HUDEP-2 (cell line): Measurements from ENCODE around the gene TMEM174.
"Not testable (repeated sequence)": the region's sequence is repeated elsewhere in the genome, so short reads cannot be mapped to it uniquely, and the experiment has no call there.

Experiments
- DNase-seq, 76 experiments: peaks; one replicate each; lab custom pipeline; 2025; ENCODE audit not compliant: unreplicated experiment in 76 of 76; lab: John Stamatoyannopoulos, UW

Gene TMEM174

DNA sequence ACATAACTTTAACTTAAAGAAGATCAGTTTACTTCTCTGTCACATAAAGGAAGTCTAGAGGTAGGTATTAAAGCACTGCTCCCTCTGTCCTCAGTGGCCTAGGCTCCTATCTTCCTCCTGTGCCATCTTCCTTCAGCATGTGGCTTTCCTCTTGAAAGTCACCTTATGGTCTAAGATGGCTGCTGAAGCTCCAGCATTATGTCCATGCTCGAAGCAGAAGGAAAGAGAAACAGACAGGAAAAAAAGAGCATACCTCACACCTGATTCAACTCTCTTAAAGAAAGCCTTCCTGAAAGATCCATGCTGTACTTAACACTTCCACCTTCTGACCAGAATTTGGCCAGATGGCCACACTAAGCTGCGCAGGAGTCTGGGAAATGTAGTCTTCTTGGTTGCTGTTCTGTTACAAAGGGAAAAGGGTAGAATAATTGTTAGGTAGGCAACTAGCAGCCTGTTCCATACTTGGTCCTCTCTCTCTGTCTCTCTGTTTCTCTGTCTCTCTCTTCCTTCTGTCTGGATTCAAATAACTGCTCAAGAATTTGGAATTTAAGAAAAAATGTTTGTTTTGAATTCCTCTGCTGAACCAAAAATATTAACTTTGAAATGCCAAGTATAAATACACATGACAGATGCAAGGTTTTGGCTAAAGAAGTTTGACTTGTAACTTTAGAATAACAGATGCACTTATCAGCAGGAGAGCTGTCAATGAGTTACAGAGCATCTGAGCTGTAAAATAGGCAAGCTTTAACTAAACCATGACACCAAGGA, 16.0 kb downstream of the TMEM174 start:
- DNase-seq = no peak

DNA sequence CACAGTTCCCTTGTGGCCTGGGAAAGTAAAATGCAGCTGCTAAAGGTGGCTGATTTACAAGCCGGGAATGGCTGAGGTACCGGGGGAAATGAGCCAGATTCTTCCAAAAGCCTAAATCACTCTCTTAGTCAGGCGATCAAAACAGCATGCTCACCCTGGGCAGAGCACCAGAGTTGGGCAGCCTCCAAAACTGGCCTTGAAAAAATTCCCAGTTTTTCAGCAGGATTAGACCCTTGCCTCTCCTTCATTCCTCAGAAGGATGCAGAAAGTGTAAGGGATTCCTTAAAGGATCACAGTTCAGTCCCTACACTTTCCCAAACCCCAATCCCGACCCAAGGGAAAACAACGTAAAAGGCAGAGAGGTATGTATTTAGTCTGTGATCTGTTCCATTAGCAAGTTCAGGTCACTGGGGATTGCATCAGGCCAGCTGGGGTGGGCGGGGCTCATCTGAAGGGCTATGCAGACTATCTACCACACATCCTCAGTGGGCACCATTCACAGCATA, 16.9 kb downstream of the TMEM174 start:
- DNase-seq = peak in 2 of 76 experiments; percentile 1 to 5

GRCh38 chr5:73192370-73192769, 19.4 kb downstream of the TMEM174 start:
- DNase-seq = no peak

DNA sequence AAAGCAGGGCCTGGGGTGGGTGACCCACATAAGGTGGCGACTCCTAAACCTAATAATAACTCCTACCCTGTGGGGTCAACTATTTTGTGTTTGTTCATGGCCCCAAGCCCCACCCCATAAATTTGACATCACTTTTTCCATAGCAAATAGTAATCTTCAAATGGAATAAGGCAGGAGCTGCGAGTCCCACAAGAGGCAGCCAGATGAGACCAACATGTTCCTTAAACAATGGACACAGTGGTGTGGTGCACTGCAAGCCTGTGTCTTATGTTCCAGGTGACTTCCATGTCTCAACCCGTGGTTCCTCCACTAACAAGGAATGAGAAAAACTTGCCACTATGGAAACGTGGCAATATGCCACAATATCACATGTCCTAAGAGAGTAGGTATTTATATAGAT, 20.6 kb downstream of the TMEM174 start:
- DNase-seq = no peak

- no peak for DNase-seq
These were observed 23.2 kb downstream of the TMEM174 start for GRCh38 chr5:73196201-73196600.

DNA sequence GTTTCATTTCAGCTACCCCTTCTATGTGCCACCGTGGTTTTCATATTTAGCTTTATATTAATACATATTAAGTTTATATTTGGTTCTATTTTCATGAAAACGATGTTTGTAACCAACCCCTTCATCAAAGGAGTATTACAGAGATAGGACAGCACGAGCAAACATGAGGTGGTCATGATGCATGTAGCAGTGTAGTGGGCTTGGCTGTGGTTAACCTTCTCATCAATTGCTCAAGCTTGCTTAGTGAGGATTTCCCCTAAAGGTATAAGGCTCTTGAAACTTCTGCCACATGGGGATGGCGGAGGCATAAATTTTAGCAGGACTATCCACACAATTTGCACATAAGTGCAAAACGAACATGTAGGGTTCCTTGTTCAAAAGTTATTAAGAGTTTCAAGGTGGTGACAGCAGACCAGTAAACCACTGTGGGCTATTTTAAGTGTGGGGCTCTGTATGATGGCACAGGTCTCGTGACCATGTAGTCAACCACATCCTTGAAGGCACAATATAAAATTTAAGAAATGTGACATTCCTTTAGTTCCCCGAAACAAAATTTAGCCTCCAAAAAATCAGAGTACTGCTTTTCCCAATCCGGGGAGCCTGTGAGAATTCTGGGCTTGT, 24.8 kb downstream of the TMEM174 start:
- DNase-seq = no peak

DNA sequence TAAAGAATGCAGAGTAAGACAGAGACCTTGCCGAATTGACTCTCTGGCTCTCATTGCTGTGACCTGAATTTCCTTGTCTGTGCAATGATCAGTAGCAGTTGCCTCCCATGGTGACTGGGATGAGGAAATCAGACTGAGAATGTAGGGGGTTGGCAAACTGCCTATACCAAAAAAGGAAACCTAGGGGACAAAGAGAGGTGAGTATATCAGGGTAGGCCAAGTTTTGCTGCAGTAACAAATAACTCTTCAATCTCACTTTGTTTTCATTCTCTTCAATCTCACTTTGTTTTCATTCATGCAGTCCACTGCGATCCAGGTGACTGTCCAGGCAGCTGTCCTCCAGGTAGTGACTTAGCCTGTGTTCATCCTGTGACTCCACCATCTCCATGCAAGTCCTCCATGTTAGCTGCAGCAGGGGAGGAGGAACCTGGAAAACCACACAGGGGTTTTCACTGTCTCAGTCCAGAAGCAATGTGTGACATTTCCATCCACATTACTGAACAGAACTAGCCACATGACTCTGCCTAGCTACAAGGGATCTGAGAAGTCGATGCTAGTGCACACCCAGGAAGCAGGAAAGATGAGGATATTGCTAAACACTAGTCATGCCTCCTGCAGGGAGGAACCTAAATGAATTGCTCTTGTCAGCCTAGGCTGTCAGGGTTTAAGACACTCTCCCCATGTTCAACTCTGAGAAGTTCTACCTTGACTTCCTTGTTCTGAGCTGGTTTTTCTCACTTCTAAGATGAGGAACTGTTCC, 26.0 kb downstream of the TMEM174 start:
- no peak for DNase-seq

DNA sequence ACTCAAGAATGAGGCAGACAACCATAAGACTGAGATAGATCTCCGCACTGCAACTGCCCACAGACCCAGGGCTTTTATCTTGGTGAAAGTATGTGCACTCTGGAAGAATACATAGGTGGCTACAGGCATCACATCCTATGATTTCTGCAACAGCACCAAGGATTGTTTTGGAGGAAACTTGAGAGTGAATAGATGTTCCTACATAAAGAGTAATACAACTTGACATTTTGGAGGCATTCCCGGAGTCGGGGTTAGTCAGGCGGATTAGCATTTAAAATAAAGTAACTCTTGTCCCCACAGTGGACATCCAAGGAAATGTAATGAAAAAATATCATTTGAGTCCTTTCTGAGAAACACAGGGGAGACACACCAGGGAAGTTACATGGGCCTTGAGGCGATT, 26.7 kb downstream of the TMEM174 start:
- no peak for DNase-seq

GRCh38 chr5:73201547-73202513, 28.8 kb downstream of the TMEM174 start:
- peak in 75 of 76 experiments; percentile 5 to 81 (median 69) for DNase-seq

DNA sequence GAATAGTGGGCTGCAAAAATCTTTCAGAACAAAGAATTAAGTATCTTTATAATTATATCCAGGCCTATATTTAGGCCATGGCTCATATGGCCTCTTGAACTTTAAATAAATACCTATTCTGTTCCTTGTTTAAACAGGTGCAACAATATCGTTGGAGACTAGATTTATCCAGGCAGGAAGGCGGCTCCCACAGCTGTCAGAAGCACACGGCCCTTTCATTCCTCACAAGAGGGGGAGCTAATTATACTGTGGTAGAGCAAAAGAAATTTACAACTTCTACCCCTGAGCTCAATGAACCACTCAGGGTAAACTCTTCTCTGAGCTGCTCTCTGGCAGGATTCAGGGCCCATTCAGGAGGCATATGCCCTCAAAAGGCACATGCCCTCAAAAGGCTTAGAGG, 31.3 kb downstream of the TMEM174 start:
- no peak for DNase-seq

DNA sequence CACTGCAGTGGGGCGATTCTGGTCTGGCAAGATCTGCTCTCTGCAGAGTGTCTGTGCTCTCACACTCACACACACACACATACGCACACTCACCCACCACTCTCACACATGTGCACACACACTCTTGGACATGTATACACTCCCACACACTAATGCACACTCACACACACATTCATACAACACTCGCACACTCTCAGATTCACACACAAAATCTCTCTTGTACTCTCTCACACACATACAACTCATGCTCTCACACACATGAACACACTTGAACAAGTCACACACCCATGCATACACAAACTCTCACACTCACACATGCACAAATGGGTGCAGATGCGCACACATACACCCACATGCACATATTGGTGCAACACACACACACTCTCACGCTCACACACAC, 31.7 kb downstream of the TMEM174 start:
- DNase-seq = no peak

DNA sequence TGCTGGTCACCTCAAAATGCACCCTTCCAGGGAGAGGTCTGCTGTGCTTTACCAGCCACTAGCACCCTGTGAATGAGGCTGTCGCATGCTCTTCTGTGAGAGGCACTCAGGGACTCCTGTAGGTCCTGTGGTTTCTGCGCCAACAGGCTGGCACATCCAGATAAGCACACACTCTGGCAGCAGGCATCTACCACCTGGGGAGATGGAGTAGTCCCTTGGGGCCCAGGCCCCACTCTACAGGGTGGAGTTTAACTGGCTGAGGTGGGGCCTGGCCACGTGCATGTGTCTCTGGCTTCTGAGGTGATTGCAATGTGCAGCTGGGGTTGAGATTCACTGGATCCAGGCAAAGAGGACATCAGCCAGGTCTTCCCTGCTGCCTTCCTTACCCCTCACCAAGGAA, 32.3 kb downstream of the TMEM174 start:
- peak in 74 of 76 experiments; percentile 5 to 94 (median 64) for DNase-seq

GRCh38 chr5:73207239-73207638, 34.2 kb downstream of the TMEM174 start:
- DNase-seq = not testable (repeated sequence)

DNA sequence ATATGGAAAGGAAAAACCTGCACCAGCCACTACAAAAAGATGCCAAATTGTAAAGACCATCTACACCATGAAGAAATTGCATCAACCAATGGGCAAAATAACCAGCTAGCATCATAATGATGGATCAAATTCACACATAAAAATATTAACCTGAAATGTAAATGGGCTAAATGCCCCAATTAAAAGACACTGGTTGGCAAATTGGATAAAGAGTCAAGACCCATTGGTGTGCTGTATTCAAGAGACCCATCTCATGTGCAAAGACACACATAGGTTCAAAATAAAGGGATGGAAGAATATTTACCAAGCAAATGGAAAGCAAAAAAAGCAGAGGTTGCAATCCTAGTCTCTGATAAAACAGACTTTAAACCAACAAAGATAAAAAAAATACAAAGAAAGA, 36.1 kb downstream of the TMEM174 start:
- DNase-seq = not testable (repeated sequence)

DNA sequence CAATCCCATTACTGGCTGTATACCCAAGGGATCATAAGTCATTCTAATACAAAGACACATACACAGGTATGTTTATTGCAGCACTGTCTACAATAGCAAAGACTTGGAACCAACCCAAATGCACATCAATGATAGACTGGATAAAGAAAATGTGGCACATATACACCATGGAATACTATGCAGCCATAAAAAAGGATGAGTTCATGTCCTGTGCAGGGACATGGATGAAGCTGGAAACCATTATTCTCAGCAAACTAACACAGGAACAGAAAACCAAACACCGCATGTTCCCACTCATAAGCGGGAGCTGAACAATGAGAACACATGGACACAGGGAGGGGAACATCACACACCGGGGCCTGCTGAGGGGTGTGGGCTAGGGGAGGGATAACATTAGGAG, 39.7 kb downstream of the TMEM174 start:
- DNase-seq = not testable (repeated sequence)

DNA sequence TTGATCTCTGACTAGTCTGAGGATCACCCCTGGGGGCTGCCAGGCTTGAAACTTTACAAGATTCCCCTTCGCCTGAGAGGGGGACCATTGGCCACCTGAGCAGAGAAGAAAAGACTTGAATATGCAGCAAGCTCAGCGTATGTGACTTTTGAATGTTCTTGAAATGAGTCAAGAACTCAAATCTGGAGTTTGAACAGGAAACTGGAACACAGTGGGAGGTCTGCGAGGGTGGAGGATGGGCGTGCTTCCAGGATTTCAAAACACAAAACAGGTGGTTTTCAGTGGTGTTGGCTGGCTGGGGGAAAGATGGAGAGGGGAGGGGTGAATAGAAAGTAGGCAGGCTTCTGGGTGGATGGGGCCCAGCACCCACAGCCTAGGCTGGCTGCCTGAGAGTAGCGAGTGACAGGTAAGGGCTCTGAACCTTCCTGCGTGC, 40.6 kb downstream of the TMEM174 start:
- DNase-seq = no peak

- DNase-seq = no peak
These were observed 41.3 kb downstream of the TMEM174 start for GRCh38 chr5:73214306-73214705.

DNA sequence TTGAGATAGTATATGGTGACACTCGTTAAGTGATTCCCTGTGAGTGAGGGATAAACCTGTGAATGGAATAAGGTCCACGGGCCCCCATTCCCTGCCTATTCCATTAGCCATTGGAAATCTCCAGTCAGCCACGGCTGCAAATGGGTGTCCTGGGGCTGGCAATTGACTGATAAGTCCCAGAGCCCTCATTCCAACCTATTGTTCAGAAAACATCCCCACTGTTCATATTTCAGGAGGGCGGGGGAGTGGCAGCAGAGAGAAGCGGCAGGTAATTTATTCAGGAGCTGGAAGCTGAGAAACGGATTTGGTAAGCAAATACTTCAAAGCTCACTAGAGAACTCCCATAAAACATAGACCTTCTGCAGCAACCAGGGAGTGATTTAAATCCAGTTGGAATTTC, 42.0 kb downstream of the TMEM174 start:
- DNase-seq = no peak

- no peak for DNase-seq
These were observed 42.5 kb downstream of the TMEM174 start for GRCh38 chr5:73215531-73215890.

- DNase-seq = peak in 66 of 76 experiments; percentile 6 to 77 (median 52)
These were observed 43.1 kb downstream of the TMEM174 start for GRCh38 chr5:73215891-73216610.
